B cell (primary cell): ENCODE measurements around the gene UPB1.

Source experiments
- EZH2 ChIP-seq: IDR thresholded peaks from 2 replicates; pipeline ENCODE4 v1.6.1; 2012; ENCODE audit warnings: borderline replicate concordance, low read depth, mild to moderate bottlenecking, moderate library complexity, low read length; ENCODE audit not compliant: insufficient read depth, poor library complexity, severe bottlenecking
- TF ChIP-seq, protein P1 (sequence below): fragments of 200-600 bp; IDR thresholded peaks from one replicate; pipeline ENCODE4 v1.8.0; 2022; ENCODE audit warnings: antibody characterized with exemption, mild to moderate bottlenecking

DNA sequence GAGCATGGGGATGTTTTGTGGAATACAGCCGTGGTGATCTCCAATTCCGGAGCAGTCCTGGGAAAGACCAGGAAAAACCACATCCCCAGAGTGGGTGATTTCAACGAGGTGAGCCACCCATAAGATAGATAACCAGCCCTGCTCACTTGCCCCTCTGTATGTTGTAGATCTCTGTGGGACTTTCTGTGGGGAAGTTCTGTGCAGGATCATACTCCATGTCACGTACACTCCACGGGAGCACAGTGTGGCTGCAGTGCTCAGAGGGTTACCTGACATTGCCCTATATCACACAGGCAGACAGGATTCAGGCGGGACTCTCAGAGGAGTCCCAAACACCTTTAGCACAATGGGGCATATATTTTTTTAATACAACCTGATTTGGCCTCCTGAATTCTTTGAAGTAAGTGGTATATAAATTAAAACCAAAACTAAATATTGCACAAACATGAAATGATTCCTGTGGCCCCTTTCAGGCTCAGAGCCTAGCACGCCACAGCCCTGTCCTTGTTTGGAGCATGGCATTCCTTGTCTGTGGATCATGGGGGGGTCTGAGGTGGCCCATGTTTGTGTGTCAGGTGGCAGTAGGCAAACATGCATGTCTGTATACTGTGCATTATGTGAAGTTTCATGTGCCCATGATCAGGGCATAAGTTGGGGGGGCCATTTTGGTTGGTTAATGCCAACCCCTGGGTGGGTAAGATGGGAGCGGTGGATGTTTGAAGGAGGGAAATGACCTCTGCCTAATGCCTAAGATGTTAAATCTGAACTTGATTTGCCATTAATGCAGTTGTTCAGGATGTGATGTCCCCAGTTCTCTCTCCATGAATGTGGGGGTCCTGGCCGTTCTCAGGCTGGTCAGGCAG lies 18.5 kb downstream of the UPB1 start:
- TF ChIP-seq EZH2 = no peak
- TF ChIP-seq, protein P1, sequence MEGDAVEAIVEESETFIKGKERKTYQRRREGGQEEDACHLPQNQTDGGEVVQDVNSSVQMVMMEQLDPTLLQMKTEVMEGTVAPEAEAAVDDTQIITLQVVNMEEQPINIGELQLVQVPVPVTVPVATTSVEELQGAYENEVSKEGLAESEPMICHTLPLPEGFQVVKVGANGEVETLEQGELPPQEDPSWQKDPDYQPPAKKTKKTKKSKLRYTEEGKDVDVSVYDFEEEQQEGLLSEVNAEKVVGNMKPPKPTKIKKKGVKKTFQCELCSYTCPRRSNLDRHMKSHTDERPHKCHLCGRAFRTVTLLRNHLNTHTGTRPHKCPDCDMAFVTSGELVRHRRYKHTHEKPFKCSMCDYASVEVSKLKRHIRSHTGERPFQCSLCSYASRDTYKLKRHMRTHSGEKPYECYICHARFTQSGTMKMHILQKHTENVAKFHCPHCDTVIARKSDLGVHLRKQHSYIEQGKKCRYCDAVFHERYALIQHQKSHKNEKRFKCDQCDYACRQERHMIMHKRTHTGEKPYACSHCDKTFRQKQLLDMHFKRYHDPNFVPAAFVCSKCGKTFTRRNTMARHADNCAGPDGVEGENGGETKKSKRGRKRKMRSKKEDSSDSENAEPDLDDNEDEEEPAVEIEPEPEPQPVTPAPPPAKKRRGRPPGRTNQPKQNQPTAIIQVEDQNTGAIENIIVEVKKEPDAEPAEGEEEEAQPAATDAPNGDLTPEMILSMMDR = no peak
